GM12891 (cell line): ENCODE results near the gene DPYSL3.

Experiments used
- DNase-seq: peaks from one replicate; pipeline ENCODE4 v3.0.0; 2011; ENCODE audit warnings: low spot score; ENCODE audit not compliant: insufficient read length
- FAIRE-seq: peaks from 2 replicates; lab custom pipeline; 2011; peaks lifted over from hg19 to GRCh38; lab: Jason Lieb, UNC
- PAX5 ChIP-seq: IDR thresholded peaks from 2 replicates; pipeline ENCODE4 v1.6.1; 2011; ENCODE audit warnings: low read length, moderate library complexity, mild to moderate bottlenecking; ENCODE audit not compliant: insufficient read depth, severe bottlenecking
- POLR2A ChIP-seq: IDR thresholded peaks from 2 replicates; pipeline ENCODE4 v1.6.1; 2011; ENCODE audit warnings: low read depth, low read length, control low read depth
- POLR2AphosphoS5 ChIP-seq: IDR thresholded peaks from 2 replicates; pipeline ENCODE4 v1.6.1; 2011; ENCODE audit warnings: low read depth, low read length, control low read depth
- POU2F2 ChIP-seq: IDR thresholded peaks from 2 replicates; pipeline ENCODE4 v1.6.1; 2011; ENCODE audit warnings: low read depth, mild to moderate bottlenecking, control low read depth, low read length, moderate library complexity
- SPI1 ChIP-seq: IDR thresholded peaks from 2 replicates; pipeline ENCODE4 v1.6.1; 2011; ENCODE audit warnings: low read depth, low read length, control low read depth
- TAF1 ChIP-seq: IDR thresholded peaks from 2 replicates; pipeline ENCODE4 v1.6.1; 2011; ENCODE audit warnings: low read depth, low read length, control low read depth

DPYSL3 gene

GRCh38 chr5:147410496-147411358 is 99.1 kb downstream of the DPYSL3 start:
- TF ChIP-seq POU2F2: no peak
- no peak for TF ChIP-seq TAF1
- TF ChIP-seq POLR2A: no peak
- no peak for FAIRE-seq
- DNase-seq: no peak

- FAIRE-seq: no peak
- no peak for DNase-seq
- TF ChIP-seq POU2F2: no peak
- no peak for TF ChIP-seq POLR2A
- TF ChIP-seq PAX5: no peak
- TF ChIP-seq SPI1: no peak
- TF ChIP-seq TAF1: no peak
- no peak for TF ChIP-seq POLR2AphosphoS5
These were observed 100.9 kb downstream of the DPYSL3 start for GRCh38 chr5:147408980-147409379.

- no peak for TF ChIP-seq POLR2AphosphoS5
- TF ChIP-seq POU2F2: no peak
- TF ChIP-seq POLR2A: no peak
- TF ChIP-seq PAX5: no peak
- TF ChIP-seq SPI1: no peak
- TF ChIP-seq TAF1: no peak
- FAIRE-seq (no peak), DNase-seq (no peak)
These were observed 102.7 kb downstream of the DPYSL3 start for GRCh38 chr5:147407094-147407681.

- DNase-seq: no peak
- no peak for FAIRE-seq
- TF ChIP-seq POLR2AphosphoS5 (no peak), TAF1 (no peak), POU2F2 (no peak), POLR2A (no peak), SPI1 (no peak), PAX5 (no peak)
These were observed 103.2 kb downstream of the DPYSL3 start for GRCh38 chr5:147406636-147407035.

- FAIRE-seq: no peak
- TF ChIP-seq PAX5 (no peak), POLR2A (no peak), TAF1 (no peak), POU2F2 (no peak), SPI1 (no peak), POLR2AphosphoS5 (no peak)
- no peak for DNase-seq
These were observed 105.2 kb downstream of the DPYSL3 start for GRCh38 chr5:147404706-147405105.

GRCh38 chr5:147403651-147404640 is 105.9 kb downstream of the DPYSL3 start:
- TF ChIP-seq POU2F2: no peak
- no peak for TF ChIP-seq TAF1
- TF ChIP-seq PAX5: no peak
- TF ChIP-seq SPI1: peak; percentile 32; the same call in 1 of the 2 replicates
- DNase-seq (peak; percentile 10), FAIRE-seq (peak; percentile 43)

- FAIRE-seq (no peak), DNase-seq (no peak)
- TF ChIP-seq POLR2AphosphoS5: no peak
- no peak for TF ChIP-seq POLR2A
- TF ChIP-seq TAF1: no peak
These were observed 109.0 kb downstream of the DPYSL3 start for GRCh38 chr5:147400881-147401280.

GRCh38 chr5:147400126-147400809 is 109.6 kb downstream of the DPYSL3 start:
- TF ChIP-seq TAF1 (no peak), POLR2A (no peak), POLR2AphosphoS5 (no peak), PAX5 (no peak)
- FAIRE-seq: no peak
- no peak for DNase-seq

- no peak for TF ChIP-seq SPI1
- no peak for TF ChIP-seq POLR2A
- no peak for TF ChIP-seq POLR2AphosphoS5
- TF ChIP-seq TAF1: no peak
- TF ChIP-seq PAX5: no peak
- FAIRE-seq (no peak), DNase-seq (no peak)
These were observed 111.0 kb downstream of the DPYSL3 start for GRCh38 chr5:147398860-147399259.
